ENCODE measurements around the gene TBX10.
A peak's percentile ranks its signal among the peaks of the same experiment; 100 is the strongest.
"Not testable (repeated sequence)": the region's sequence is repeated elsewhere in the genome, so short reads cannot be mapped to it uniquely, and the experiment has no call there.

TBX10 gene

GRCh38 chr11:67644472-67645418 is 5.2 kb upstream of the TBX10 start:
- DNase-seq, result no peak

GRCh38 chr11:67644042-67644441 is 4.5 kb upstream of the TBX10 start:
- DNase-seq, result no peak

- no peak for DNase-seq
Observed at GRCh38 chr11:67642173-67643120, 2.9 kb upstream of the TBX10 start.

- no peak for DNase-seq
Observed at GRCh38 chr11:67641338-67642172, 2.0 kb upstream of the TBX10 start.

- no peak for DNase-seq
Observed at GRCh38 chr11:67640758-67641337, 1.3 kb upstream of the TBX10 start.

GRCh38 chr11:67640021-67640757 is 626 bp upstream of the TBX10 start:
- peak; percentile 68 for DNase-seq

- DNase-seq, result no peak
Observed at GRCh38 chr11:67638535-67639437, 777 bp downstream of the TBX10 start.

GRCh38 chr11:67637441-67637840 is 2.1 kb downstream of the TBX10 start:
- DNase-seq, result not testable (repeated sequence)

GRCh38 chr11:67636962-67637361 is 2.6 kb downstream of the TBX10 start:
- DNase-seq, result no peak

GRCh38 chr11:67635231-67635521 is 4.4 kb downstream of the TBX10 start:
- DNase-seq, result no peak

GRCh38 chr11:67634366-67635230 is 5.0 kb downstream of the TBX10 start:
- no peak for DNase-seq

- DNase-seq, result no peak
Observed at GRCh38 chr11:67633758-67634365, 5.7 kb downstream of the TBX10 start.

GRCh38 chr11:67632982-67633755 is 6.4 kb downstream of the TBX10 start:
- no peak for DNase-seq

GRCh38 chr11:67632175-67632981 is 7.2 kb downstream of the TBX10 start:
- DNase-seq, result no peak

GRCh38 chr11:67631853-67632174 is 7.7 kb downstream of the TBX10 start:
- DNase-seq, result no peak

- DNase-seq, result no peak
Observed at GRCh38 chr11:67631411-67631810, 8.2 kb downstream of the TBX10 start.

- no peak for DNase-seq
Observed at GRCh38 chr11:67630943-67631331, 8.6 kb downstream of the TBX10 start.
